ENCODE results near the gene HLA-F. TPM values are rescaled to one million over a fixed set of nuclear protein-coding genes. Genes with fewer than 3 reads are reported as not detected.

HLA-F gene
- total RNA-seq, 1 donor: 30.4 TPM

GRCh38 chr6:29755295-29755871 lies 32.1 kb downstream of the HLA-F start:
- no peak overlapping the region for H2AFZ ChIP-seq (ENCODE audit: low read length)
- no peaks in the 10 kb centered on the region for H4K20me1 ChIP-seq (ENCODE audit: insufficient read depth, low read length)
- H3K27me3 ChIP-seq (ENCODE audit: insufficient read depth, low read length): peaks cover 19% of the 10 kb centered on the region
- no peaks in the 10 kb centered on the region for H3K36me3 ChIP-seq (ENCODE audit: insufficient read depth, low read length)
- H3K27ac ChIP-seq (ENCODE audit: low read depth, low read length): no peak overlapping the region
- H3K79me2 ChIP-seq (ENCODE audit: insufficient read depth, low read length): no peaks in the 10 kb centered on the region
- H3K4me3 ChIP-seq (ENCODE audit: insufficient read depth, low read length): no peak overlapping the region
- DNase-seq (ENCODE audit: insufficient read length, low spot score, missing footprints): no peak
- H3K9me3 ChIP-seq (ENCODE audit: low read depth, low read length): no peaks in the 10 kb centered on the region
- H3K4me2 ChIP-seq (ENCODE audit: insufficient read depth, low read length): no peak overlapping the region
- peaks cover 3% of the 10 kb centered on the region for H3K4me1 ChIP-seq (ENCODE audit: insufficient read depth, low read length)
- no peak for TF ChIP-seq CTCF (IDR thresholded peaks at IDR 0.05; ENCODE audit: extremely low read depth, low read depth, low read length)

- peaks cover 19% of the 10 kb centered on the region for H3K27me3 ChIP-seq (ENCODE audit: insufficient read depth, low read length)
- no peaks in the 10 kb centered on the region for H4K20me1 ChIP-seq (ENCODE audit: insufficient read depth, low read length)
- no peaks in the 10 kb centered on the region for H3K79me2 ChIP-seq (ENCODE audit: insufficient read depth, low read length)
- no peak overlapping the region for H3K4me3 ChIP-seq (ENCODE audit: insufficient read depth, low read length)
- H3K27ac ChIP-seq (ENCODE audit: low read depth, low read length): no peak overlapping the region
- no peaks in the 10 kb centered on the region for H3K36me3 ChIP-seq (ENCODE audit: insufficient read depth, low read length)
- TF ChIP-seq CTCF (IDR thresholded peaks at IDR 0.05; ENCODE audit: extremely low read depth, low read depth, low read length): no peak
- no peak for DNase-seq (ENCODE audit: insufficient read length, low spot score, missing footprints)
- no peak overlapping the region for H3K4me2 ChIP-seq (ENCODE audit: insufficient read depth, low read length)
- H3K4me1 ChIP-seq (ENCODE audit: insufficient read depth, low read length): no peaks in the 10 kb centered on the region
- H3K9me3 ChIP-seq (ENCODE audit: low read depth, low read length): no peaks in the 10 kb centered on the region
- H2AFZ ChIP-seq (ENCODE audit: low read length): no peak overlapping the region
Observed at GRCh38 chr6:29757282-29757681, 34.0 kb downstream of the HLA-F start.

GRCh38 chr6:29757701-29758293 lies 34.6 kb downstream of the HLA-F start:
- no peak for TF ChIP-seq CTCF (IDR thresholded peaks at IDR 0.05; ENCODE audit: extremely low read depth, low read depth, low read length)
- H3K4me3 ChIP-seq (ENCODE audit: insufficient read depth, low read length): no peak overlapping the region
- H3K27me3 ChIP-seq (ENCODE audit: insufficient read depth, low read length): peaks cover 19% of the 10 kb centered on the region
- no peaks in the 10 kb centered on the region for H3K4me1 ChIP-seq (ENCODE audit: insufficient read depth, low read length)
- no peak overlapping the region for H3K4me2 ChIP-seq (ENCODE audit: insufficient read depth, low read length)
- no peak overlapping the region for H3K27ac ChIP-seq (ENCODE audit: low read depth, low read length)
- no peaks in the 10 kb centered on the region for H3K79me2 ChIP-seq (ENCODE audit: insufficient read depth, low read length)
- no peak overlapping the region for H2AFZ ChIP-seq (ENCODE audit: low read length)
- H3K36me3 ChIP-seq (ENCODE audit: insufficient read depth, low read length): no peaks in the 10 kb centered on the region
- no peaks in the 10 kb centered on the region for H3K9me3 ChIP-seq (ENCODE audit: low read depth, low read length)
- no peak for DNase-seq (ENCODE audit: insufficient read length, low spot score, missing footprints)
- H4K20me1 ChIP-seq (ENCODE audit: insufficient read depth, low read length): no peaks in the 10 kb centered on the region

GRCh38 chr6:29758761-29759160 lies 35.5 kb downstream of the HLA-F start:
- peaks cover 8% of the 10 kb centered on the region for H3K4me1 ChIP-seq (ENCODE audit: insufficient read depth, low read length)
- no peaks in the 10 kb centered on the region for H3K9me3 ChIP-seq (ENCODE audit: low read depth, low read length)
- no peaks in the 10 kb centered on the region for H3K79me2 ChIP-seq (ENCODE audit: insufficient read depth, low read length)
- no peak overlapping the region for H3K4me3 ChIP-seq (ENCODE audit: insufficient read depth, low read length)
- H3K36me3 ChIP-seq (ENCODE audit: insufficient read depth, low read length): no peaks in the 10 kb centered on the region
- H3K4me2 ChIP-seq (ENCODE audit: insufficient read depth, low read length): no peak overlapping the region
- no peak overlapping the region for H3K27ac ChIP-seq (ENCODE audit: low read depth, low read length)
- peaks cover 19% of the 10 kb centered on the region for H3K27me3 ChIP-seq (ENCODE audit: insufficient read depth, low read length)
- no peaks in the 10 kb centered on the region for H4K20me1 ChIP-seq (ENCODE audit: insufficient read depth, low read length)
- TF ChIP-seq CTCF (IDR thresholded peaks at IDR 0.05; ENCODE audit: extremely low read depth, low read depth, low read length): no peak
- DNase-seq (ENCODE audit: insufficient read length, low spot score, missing footprints): no peak
- H2AFZ ChIP-seq (ENCODE audit: low read length): no peak overlapping the region

All from osteoblast (primary cell).